Keratinocyte (primary cell): ENCODE results near the gene GOT2.

Experiments used
- CTCF ChIP-seq, 3 experiments: IDR thresholded peaks in 1 of 3; conservative IDR thresholded peaks in 1 of 3; optimal IDR thresholded peaks in 1 of 3; 2 replicates in 2 of 3; 3 replicates in 1 of 3; pipeline versions ENCODE3 to v1.5.1; 2011; ENCODE audit warnings: low read length in 3 of 3, mild to moderate bottlenecking in 3 of 3, moderate library complexity in 2 of 3, control low read depth in 1 of 3, inconsistent platforms in 1 of 3; ENCODE audit not compliant: insufficient read depth in 2 of 3; ENCODE audit errors: extremely low read depth in 1 of 3
- EZH2 ChIP-seq: IDR thresholded peaks from one replicate; pipeline ENCODE4 v1.6.1; 2012; ENCODE audit warnings: inconsistent platforms, mild to moderate bottlenecking, low read length, moderate library complexity

- no peak for TF ChIP-seq CTCF (optimal IDR thresholded peaks at IDR 0.05 in 1 of 3, IDR thresholded peaks at IDR 0.05 in 1 of 3, conservative IDR thresholded peaks at IDR 0.05 in 1 of 3; ENCODE audit: extremely low read depth in 1 of 3, insufficient read depth in 2 of 3, low read length in 3 of 3)
- no peak for TF ChIP-seq EZH2
These were observed 3.3 kb downstream of the GOT2 start for GRCh38 chr16:58730724-58731370.
